Activated T-cell treated with anti-CD3 and anti-CD28 coated beads for 4 hours (primary cell): Measurements from ENCODE around the gene OR4C45.
"Not testable (repeated sequence)": the region's sequence is repeated elsewhere in the genome, so short reads cannot be mapped to it uniquely, and the experiment has no call there.

Source experiments
- DNase-seq: peaks from one replicate; pipeline ENCODE4 v3.0.0-alpha.2; 2020

The OR4C45 gene

DNA sequence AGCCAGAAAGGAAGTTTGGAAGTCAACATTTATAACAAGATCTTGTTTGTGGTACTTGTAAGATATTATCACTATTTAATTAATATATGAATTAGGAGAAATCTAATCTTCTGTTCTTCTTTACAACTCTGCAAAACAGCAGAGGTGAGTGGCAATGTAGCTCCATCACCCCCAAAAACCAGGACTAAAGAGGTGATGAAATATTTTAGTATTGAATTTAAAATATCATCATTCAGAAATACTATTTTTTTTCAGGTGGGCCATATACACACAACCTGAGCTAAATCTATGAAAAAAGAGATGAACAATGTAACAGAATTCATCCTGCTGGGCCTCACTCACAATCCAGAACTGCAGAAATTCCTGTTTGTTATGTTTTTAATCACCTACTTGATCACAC is at the start of gene OR4C45:
OR4C45 (plus strand) TSS at position 301 of the 400 bp plus-strand sequence.
- no peak for DNase-seq

DNA sequence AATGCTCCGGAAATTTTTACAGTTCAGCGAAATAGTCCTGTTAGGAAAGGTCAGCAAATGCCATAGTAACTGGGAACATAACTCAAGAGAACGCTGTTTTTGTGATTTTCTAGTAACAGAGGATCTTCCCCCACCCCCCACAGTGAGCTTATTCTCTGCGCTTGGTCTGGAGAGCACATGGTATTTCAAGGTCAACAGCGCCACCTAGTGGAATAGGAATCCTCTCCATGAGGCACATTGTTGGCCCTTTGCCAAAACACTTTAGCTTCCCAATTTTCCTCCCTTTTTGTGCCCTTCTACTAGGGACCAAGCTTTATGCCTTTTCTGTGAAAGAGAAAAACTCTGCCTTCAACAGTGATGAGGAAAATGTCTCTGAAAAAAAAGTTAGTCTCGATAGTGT is 37.1 kb upstream of the OR4C45 start:
- DNase-seq, result no peak

GRCh38 chr11:50030193-50030592 is 2.5 kb upstream of the OR4C45 start:
- DNase-seq, result no peak

DNA sequence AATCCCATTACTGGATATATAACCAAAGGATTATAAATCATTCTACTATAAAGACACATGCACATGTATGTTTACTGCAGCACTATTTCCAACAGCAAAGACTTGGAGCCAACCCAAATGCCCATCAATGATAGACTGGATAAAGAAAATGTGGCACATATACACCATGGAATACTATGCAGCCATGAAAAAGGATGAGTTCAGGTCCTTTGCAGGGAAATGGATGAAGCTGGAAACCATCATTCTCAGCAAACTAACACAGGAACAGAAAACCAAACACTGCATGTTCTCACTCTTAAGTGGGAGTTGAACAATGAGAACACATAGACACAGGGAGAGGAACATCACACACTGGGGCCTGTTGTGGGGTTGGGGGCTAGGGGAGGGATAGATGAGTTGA is 3.6 kb downstream of the OR4C45 start:
- DNase-seq, result not testable (repeated sequence)

GRCh38 chr11:50037251-50037650 is 4.6 kb downstream of the OR4C45 start:
- DNase-seq, result no peak

DNA sequence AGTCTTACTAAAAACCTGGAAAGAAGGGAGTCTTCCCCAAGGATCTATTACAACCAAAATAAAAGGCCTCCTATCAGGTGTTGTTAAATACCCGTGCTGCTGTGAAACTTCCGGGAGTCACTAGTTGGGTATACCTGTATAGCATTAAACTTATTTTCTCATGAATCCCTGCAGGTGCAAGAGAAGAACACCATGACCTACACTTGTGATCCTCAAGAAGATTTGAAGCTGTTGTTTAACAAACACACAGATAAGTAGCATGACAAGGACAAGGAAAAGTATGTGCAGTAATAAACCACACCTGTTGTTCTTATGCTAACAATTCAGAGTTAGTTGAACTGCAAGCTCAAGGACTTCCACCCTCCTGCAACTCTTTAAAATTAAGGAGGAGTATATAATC is 12.0 kb downstream of the OR4C45 start:
- no peak for DNase-seq

DNA sequence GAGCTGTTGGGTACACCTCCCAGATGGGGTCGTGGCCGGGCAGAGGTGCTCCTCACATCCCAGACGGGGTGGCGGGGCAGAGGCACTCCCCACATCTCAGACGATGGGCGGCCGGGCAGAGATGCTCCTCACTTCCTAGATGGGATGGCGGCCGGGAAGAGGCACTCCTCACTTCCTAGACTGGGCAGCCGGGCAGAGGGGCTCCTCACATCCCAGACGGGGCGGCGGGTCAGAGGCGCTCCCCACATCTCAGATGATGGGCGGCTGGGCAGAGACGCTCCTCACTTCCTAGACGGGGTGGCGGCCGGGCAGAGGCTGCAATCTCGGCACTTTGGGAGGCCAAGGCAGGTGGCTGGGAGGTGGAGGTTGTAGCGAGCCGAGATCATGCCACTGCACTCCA is 30.4 kb downstream of the OR4C45 start:
- DNase-seq, result not testable (repeated sequence)

DNA sequence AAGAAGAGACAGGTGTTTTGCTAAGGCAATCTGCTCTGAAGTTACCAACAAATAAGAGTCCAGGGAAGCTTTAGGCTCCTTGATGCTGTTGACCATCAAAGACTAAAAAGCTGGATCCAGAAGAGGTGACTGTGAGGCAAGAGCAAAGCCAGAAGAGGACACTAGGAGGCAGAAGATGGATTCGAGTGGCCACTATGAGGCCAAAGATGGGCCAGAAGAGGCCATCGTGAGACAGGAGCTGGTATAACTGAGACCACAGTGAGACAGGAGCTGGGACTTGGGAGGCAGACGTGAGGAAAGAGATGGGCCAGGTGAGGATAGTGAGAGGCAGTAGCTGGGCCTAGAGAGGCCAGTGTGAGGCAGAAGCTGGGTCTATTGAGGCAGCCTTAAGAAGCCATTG is 37.7 kb downstream of the OR4C45 start:
- no peak for DNase-seq

DNA sequence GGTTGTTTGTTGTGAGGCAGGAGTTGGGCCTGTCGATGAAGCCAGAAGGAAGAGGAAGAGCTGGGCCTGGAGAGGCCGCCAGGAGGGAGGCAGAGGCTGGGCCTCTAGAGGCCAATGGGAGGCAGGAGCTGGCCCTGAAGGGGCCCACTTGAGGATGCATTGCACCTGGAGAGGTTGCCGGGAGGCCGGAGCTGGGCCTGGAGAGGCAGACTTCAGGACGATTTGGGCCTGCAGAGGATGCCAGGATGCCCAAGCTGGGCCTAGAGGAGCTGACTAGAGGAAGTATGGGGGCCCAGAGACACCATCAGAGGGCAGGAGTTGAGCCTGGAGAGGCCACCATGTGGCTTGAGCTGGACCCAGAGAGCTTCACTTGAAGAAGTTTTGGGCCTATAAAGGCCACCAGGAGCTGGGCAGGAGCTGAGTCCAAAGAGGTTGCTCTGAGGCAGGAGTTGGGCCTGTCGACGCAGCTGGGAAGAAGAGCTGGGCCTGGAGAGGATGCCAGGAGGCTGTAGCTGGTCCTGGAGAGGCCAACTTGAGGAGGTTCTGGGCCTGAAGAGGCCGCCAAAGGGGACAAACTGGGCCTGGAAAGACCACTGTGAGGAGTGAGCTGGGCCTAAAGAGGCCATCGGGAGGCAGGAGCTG is 39.0 kb downstream of the OR4C45 start:
- no peak for DNase-seq

- DNase-seq, result no peak
Observed at GRCh38 chr11:50072226-50073112, 39.8 kb downstream of the OR4C45 start.

- no peak for DNase-seq
Observed at GRCh38 chr11:50073113-50074105, 40.7 kb downstream of the OR4C45 start.

- DNase-seq, result no peak
Observed at GRCh38 chr11:50074161-50074560, 41.5 kb downstream of the OR4C45 start.

GRCh38 chr11:50075856-50076255 is 43.2 kb downstream of the OR4C45 start:
- DNase-seq, result no peak

GRCh38 chr11:50077526-50077925 is 44.9 kb downstream of the OR4C45 start:
- no peak for DNase-seq

GRCh38 chr11:50078001-50078400 is 45.3 kb downstream of the OR4C45 start:
- no peak for DNase-seq

DNA sequence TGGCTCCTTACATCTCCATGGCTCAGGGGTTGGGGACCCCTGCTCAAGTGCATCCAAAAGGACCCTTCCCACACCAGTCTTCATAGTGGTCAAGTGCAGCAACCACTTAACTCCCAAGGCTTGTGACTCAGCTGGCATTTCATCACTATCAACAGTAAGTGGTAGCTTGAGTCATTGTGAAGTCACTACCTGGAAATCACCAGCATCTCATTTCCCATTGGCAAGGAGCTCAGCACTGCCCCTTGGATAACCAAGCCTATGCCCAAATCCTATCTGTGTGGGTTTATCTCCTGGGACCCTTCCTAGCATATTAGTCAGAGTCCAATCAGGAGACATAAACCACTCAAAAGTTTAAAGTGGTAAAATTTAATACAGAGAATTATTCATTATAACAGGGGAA is 46.3 kb downstream of the OR4C45 start:
- not testable (repeated sequence) for DNase-seq

GRCh38 chr11:50080256-50080655 is 47.6 kb downstream of the OR4C45 start:
- DNase-seq, result no peak
